ENCODE results near the gene COL9A3.

GRCh38 chr20:62880935-62881661 is 64.2 kb downstream of the COL9A3 start:
- TF ChIP-seq POLR2AphosphoS5 (IDR thresholded peaks at IDR 0.05; ENCODE audit: borderline replicate concordance, low read depth, low read length) (no peak), EZH2 (IDR thresholded peaks at IDR 0.05) (no peak), FOXP2 (optimal IDR thresholded peaks at IDR 0.05; ENCODE audit: control extremely low read depth, extremely low read length, insufficient read depth) (no peak)
